Karpas-422 (cell line): Measurements from ENCODE around the gene PCDHGC5. TPM values are rescaled to one million over a fixed set of nuclear protein-coding genes. Genes with fewer than 3 reads are reported as not detected.

Experiments
- DNase-seq: peaks from one replicate; pipeline ENCODE4 v3.0.0-alpha.2; 2015
- H2AFZ ChIP-seq: fragments of 200-600 bp; sonication (generic); 2 replicates; pipeline ENCODE4 v1.6.1; 2014; ENCODE audit warnings: antibody characterized with exemption, low read length, mixed read lengths
- H3K27ac ChIP-seq: fragments of 200-600 bp; sonication (generic); 2 replicates; pipeline ENCODE4 v1.5.1; 2014; ENCODE audit warnings: mild to moderate bottlenecking, low read length, moderate library complexity
- H3K27me3 ChIP-seq: fragments of 200-600 bp; sonication (generic); 2 replicates; pipeline ENCODE4 v1.6.1; 2014; ENCODE audit warnings: low read length, mixed read lengths
- H3K36me3 ChIP-seq: fragments of 200-600 bp; sonication (generic); 2 replicates; pipeline ENCODE4 v1.6.1; 2014; ENCODE audit warnings: low read length, mixed read lengths; ENCODE audit not compliant: insufficient read depth
- H3K4me1 ChIP-seq: fragments of 200-600 bp; sonication (generic); 2 replicates; pipeline ENCODE4 v1.6.1; 2014; ENCODE audit warnings: mild to moderate bottlenecking, low read length, mixed read lengths
- H3K4me2 ChIP-seq: fragments of 200-600 bp; sonication (generic); 2 replicates; pipeline ENCODE4 v1.6.1; 2014; ENCODE audit warnings: low read length, low read depth, mild to moderate bottlenecking; ENCODE audit not compliant: poor library complexity, severe bottlenecking
- H3K4me3 ChIP-seq: fragments of 200-600 bp; sonication (generic); 2 replicates; pipeline ENCODE4 v1.5.1; 2014; ENCODE audit warnings: mild to moderate bottlenecking, antibody characterized with exemption, low read length, mixed read lengths
- H3K79me2 ChIP-seq: fragments of 200-600 bp; sonication (generic); 2 replicates; pipeline ENCODE4 v1.6.1; 2014; ENCODE audit warnings: mild to moderate bottlenecking, low read length, mixed read lengths
- H3K9ac ChIP-seq: fragments of 200-600 bp; sonication (generic); 2 replicates; pipeline ENCODE4 v1.6.0; 2014; ENCODE audit warnings: low read length
- H3K9me2 ChIP-seq: fragments of 200-600 bp; sonication (generic), shearing (Covaris generic); replicated peaks from 2 replicates; pipeline ENCODE4 v1.6.0; 2014; ENCODE audit warnings: mild to moderate bottlenecking, low read length, moderate library complexity; ENCODE audit not compliant: insufficient read depth
- H3K9me3 ChIP-seq: fragments of 300-700, 200-600 bp; sonication (generic); 2 replicates; pipeline ENCODE4 v1.6.1; 2014; ENCODE audit warnings: low read length, mixed read lengths
- H4K20me1 ChIP-seq: fragments of 200-600 bp; sonication (generic); 2 replicates; pipeline ENCODE4 v1.6.1; 2014; ENCODE audit warnings: mild to moderate bottlenecking, antibody characterized with exemption, low read length, low read depth; ENCODE audit not compliant: insufficient read depth
- total RNA-seq: library from RNA; depleted of rRNA; stranded (reverse); fragments of >200 nt; shearing (Covaris generic); gene quantifications from 2 replicates; pipeline ENCODE4 v1.2.3, GENCODE V29; 2014; ENCODE audit warnings: low replicate concordance

Gene PCDHGC5
- total RNA-seq, 1 experiment from 2014 or later: 5.1 TPM

GRCh38 chr5:141493500-141494422 lies 4.9 kb downstream of the PCDHGC5 start:
- H3K27me3 ChIP-seq: no peaks in the 10 kb centered on the region
- peaks cover 9% of the 10 kb centered on the region; the same call in 1 of the 2 replicates for H3K36me3 ChIP-seq
- H4K20me1 ChIP-seq: no peaks in the 10 kb centered on the region
- peaks cover 8% of the 10 kb centered on the region for H3K4me1 ChIP-seq
- no peaks in the 10 kb centered on the region for H3K9me2 ChIP-seq
- peaks cover 73% of the 10 kb centered on the region for H3K79me2 ChIP-seq
- H3K4me3 ChIP-seq: no peak overlapping the region
- H3K27ac ChIP-seq: peak overlapping the region; percentile 9; the same call in 1 of the 2 replicates
- H3K9me3 ChIP-seq: no peaks in the 10 kb centered on the region
- no peak overlapping the region for H3K9ac ChIP-seq
- DNase-seq: no peak
- H2AFZ ChIP-seq: no peak overlapping the region
- H3K4me2 ChIP-seq: no peak overlapping the region

DNA sequence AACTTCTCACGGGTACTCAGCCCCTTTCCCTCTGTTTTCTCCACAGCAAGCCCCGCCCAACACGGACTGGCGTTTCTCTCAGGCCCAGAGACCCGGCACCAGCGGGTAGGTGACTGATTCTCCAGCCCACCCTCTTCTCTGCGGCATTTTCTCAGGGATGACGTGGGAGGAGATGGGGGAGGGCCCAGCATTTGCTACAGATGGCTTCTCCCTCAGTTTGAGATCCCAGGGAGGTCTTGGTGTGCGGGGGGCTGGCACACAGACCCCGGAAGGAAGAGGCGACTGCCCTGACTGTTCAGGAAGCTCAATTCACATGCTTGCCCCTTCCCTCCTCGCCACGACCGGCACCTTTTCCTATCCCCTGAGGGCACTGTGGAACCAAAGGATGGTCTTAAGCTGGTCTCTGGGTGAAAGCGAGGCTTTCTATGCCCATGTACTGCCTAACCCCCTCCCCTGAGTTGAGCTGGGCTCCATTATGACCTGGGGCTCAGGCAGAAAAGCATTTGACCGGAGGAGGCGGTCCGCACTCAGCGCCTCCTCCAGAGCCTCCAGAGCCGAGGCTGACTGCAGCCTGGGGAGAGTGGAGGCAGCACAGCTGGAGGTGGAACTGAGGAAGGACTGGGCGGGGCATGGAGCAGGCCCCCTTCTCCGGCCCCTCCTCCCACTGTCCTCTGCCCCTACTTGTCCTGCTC lies 6.0 kb downstream of the PCDHGC5 start:
- H3K36me3 ChIP-seq: peaks cover 13% of the 10 kb centered on the region; the same call in 1 of the 2 replicates
- H3K9ac ChIP-seq: no peak overlapping the region
- peaks cover 67% of the 10 kb centered on the region for H3K79me2 ChIP-seq
- peaks cover 8% of the 10 kb centered on the region for H3K4me1 ChIP-seq
- no peak for DNase-seq
- H3K27me3 ChIP-seq: no peaks in the 10 kb centered on the region
- H3K27ac ChIP-seq: no peak overlapping the region
- H2AFZ ChIP-seq: no peak overlapping the region
- H3K4me3 ChIP-seq: no peak overlapping the region
- no peak overlapping the region for H3K4me2 ChIP-seq
- H3K9me3 ChIP-seq: no peaks in the 10 kb centered on the region
- H4K20me1 ChIP-seq: no peaks in the 10 kb centered on the region
- H3K9me2 ChIP-seq: no peaks in the 10 kb centered on the region

DNA sequence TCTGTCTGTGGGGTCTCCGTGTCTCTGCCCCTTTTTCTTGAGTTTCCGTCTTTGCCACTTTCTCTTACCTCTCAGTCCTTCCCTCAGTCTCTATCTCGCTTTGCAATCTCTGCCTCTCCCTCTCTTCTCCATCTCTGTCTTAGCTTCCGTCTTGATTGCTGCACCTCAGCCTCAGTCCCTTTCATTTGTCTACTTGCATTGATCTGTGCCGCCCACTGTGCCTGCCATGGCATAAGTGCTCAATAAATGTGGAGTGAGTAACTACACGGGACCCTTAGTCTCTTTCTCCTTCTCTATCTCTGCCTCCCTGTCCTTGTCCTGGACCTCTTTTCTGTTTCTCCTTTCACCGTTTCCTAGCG lies 6.6 kb downstream of the PCDHGC5 start:
- no peak overlapping the region for H3K9ac ChIP-seq
- H3K9me2 ChIP-seq: no peaks in the 10 kb centered on the region
- peaks cover 8% of the 10 kb centered on the region for H3K4me1 ChIP-seq
- H3K36me3 ChIP-seq: peaks cover 13% of the 10 kb centered on the region; the same call in 1 of the 2 replicates
- H4K20me1 ChIP-seq: no peaks in the 10 kb centered on the region
- H3K4me2 ChIP-seq: no peak overlapping the region
- no peak overlapping the region for H3K27ac ChIP-seq
- DNase-seq: no peak
- H3K79me2 ChIP-seq: peaks cover 62% of the 10 kb centered on the region
- H3K9me3 ChIP-seq: no peaks in the 10 kb centered on the region
- H3K4me3 ChIP-seq: no peak overlapping the region
- H3K27me3 ChIP-seq: no peaks in the 10 kb centered on the region
- no peak overlapping the region for H2AFZ ChIP-seq

DNA sequence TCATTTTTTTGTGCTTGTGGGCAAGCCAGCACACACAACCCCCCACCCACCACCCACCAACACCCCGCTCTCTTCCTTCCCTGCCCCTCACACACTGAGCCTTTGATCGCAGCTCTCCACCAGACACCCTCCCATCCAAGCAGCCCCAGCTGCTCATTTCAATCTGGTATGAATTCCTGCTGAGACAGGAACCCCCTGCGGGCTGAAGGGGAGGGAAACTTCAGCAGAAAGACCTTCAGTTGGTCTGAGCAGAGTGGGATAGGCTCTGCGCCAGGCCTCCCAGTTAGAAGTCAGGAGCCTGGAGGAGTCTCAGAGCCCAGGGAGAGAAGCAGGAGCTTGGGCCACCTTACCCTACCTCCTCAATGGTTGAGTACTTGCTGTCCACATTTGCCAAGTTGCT lies 7.2 kb downstream of the PCDHGC5 start:
- H3K79me2 ChIP-seq: peaks cover 57% of the 10 kb centered on the region
- H3K9me2 ChIP-seq: no peaks in the 10 kb centered on the region
- no peak overlapping the region for H3K4me3 ChIP-seq
- H3K4me2 ChIP-seq: no peak overlapping the region
- no peaks in the 10 kb centered on the region for H4K20me1 ChIP-seq
- H3K36me3 ChIP-seq: peaks cover 13% of the 10 kb centered on the region; the same call in 1 of the 2 replicates
- no peak overlapping the region for H2AFZ ChIP-seq
- H3K27ac ChIP-seq: no peak overlapping the region
- DNase-seq: no peak
- no peaks in the 10 kb centered on the region for H3K27me3 ChIP-seq
- H3K9me3 ChIP-seq: no peaks in the 10 kb centered on the region
- no peak overlapping the region for H3K9ac ChIP-seq
- peaks cover 8% of the 10 kb centered on the region for H3K4me1 ChIP-seq

GRCh38 chr5:141501761-141502160 lies 12.9 kb downstream of the PCDHGC5 start:
- Histone ChIP-seq H3K79me2 (peaks cover 23% of the 10 kb centered on the region), H3K27me3 (no peaks in the 10 kb centered on the region), H2AFZ (no peak overlapping the region), H3K9me3 (no peaks in the 10 kb centered on the region), H3K4me1 (peaks cover 37% of the 10 kb centered on the region), H3K27ac (no peak overlapping the region), H3K9me2 (no peaks in the 10 kb centered on the region), H3K4me2 (no peak overlapping the region), H3K9ac (no peak overlapping the region), H3K4me3 (no peak overlapping the region), H3K36me3 (peaks cover 33% of the 10 kb centered on the region), H4K20me1 (no peaks in the 10 kb centered on the region)
- DNase-seq: no peak

GRCh38 chr5:141503681-141504080 lies 14.8 kb downstream of the PCDHGC5 start:
- no peaks in the 10 kb centered on the region for H3K9me2 ChIP-seq
- no peak overlapping the region for H2AFZ ChIP-seq
- no peaks in the 10 kb centered on the region for H3K27me3 ChIP-seq
- peaks cover 56% of the 10 kb centered on the region for H3K4me1 ChIP-seq
- H3K4me3 ChIP-seq: no peak overlapping the region
- H3K9ac ChIP-seq: peak overlapping the region; percentile 36; the same call in 1 of the 2 replicates
- H3K79me2 ChIP-seq: peaks cover 17% of the 10 kb centered on the region
- no peak overlapping the region for H3K4me2 ChIP-seq
- peak overlapping the region; percentile 100 for H3K27ac ChIP-seq
- peaks cover 28% of the 10 kb centered on the region for H3K36me3 ChIP-seq
- H3K9me3 ChIP-seq: no peaks in the 10 kb centered on the region
- H4K20me1 ChIP-seq: no peaks in the 10 kb centered on the region
- no peak for DNase-seq

DNA sequence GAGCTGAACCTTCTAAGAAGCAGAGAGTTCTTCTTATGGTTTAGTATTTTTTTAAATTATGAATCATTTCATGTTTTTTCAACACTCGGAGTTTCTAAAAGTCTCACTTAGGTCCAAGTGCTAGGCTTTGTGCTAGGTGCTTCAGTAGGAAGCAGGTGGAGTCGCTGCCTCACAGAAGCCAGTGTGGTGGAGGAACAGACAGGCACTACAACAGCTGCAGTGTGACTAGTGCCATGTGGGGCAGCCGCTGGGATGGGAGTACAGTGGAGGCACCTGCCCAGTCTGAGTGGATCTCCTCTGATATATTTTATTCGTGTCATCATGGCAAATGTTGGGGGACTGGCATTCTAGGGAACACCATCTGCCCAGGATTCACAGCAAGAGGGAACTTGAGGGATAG lies 15.3 kb downstream of the PCDHGC5 start:
- no peak overlapping the region for H3K4me2 ChIP-seq
- no peaks in the 10 kb centered on the region for H4K20me1 ChIP-seq
- H3K9me3 ChIP-seq: no peaks in the 10 kb centered on the region
- H3K79me2 ChIP-seq: peaks cover 17% of the 10 kb centered on the region
- H3K27me3 ChIP-seq: no peaks in the 10 kb centered on the region
- DNase-seq: no peak
- peak overlapping the region; percentile 36; the same call in 1 of the 2 replicates for H3K9ac ChIP-seq
- peaks cover 28% of the 10 kb centered on the region for H3K36me3 ChIP-seq
- no peaks in the 10 kb centered on the region for H3K9me2 ChIP-seq
- H3K4me3 ChIP-seq: no peak overlapping the region
- peaks cover 62% of the 10 kb centered on the region for H3K4me1 ChIP-seq
- peak overlapping the region; percentile 100 for H3K27ac ChIP-seq
- no peak overlapping the region for H2AFZ ChIP-seq
